Umbilical cord (tissue), 2 donors: ENCODE results near the gene KCNAB1. TPM values are rescaled to one million over a fixed set of nuclear protein-coding genes. Genes with fewer than 3 reads are reported as not detected.
A peak's percentile ranks its signal among the peaks of the same experiment; 100 is the strongest.
"Not testable (repeated sequence)": the region's sequence is repeated elsewhere in the genome, so short reads cannot be mapped to it uniquely, and the experiment has no call there.

Experiments used
- DNase-seq: peaks from one replicate; pipeline ENCODE4 v3.0.0-alpha.2; 2015; ENCODE audit warnings: low spot score
- total RNA-seq: library from RNA; depleted of rRNA; stranded (reverse); fragments of >200 nt; gene quantifications from one replicate; pipeline ENCODE4 v1.2.3, GENCODE V29; 2014; ENCODE audit warnings: low replicate concordance; ENCODE audit not compliant: insufficient read depth

The KCNAB1 gene
- total RNA-seq, 1 donor from 2014 or later, result 0.72 TPM

- DNase-seq, result no peak
Measured at GRCh38 chr3:156264771-156265170, 144.4 kb downstream of the KCNAB1 start.

GRCh38 chr3:156271508-156271907 lies 151.1 kb downstream of the KCNAB1 start:
- no peak for DNase-seq

- DNase-seq, result no peak
Measured at GRCh38 chr3:156271995-156272719, 151.8 kb downstream of the KCNAB1 start.

DNA sequence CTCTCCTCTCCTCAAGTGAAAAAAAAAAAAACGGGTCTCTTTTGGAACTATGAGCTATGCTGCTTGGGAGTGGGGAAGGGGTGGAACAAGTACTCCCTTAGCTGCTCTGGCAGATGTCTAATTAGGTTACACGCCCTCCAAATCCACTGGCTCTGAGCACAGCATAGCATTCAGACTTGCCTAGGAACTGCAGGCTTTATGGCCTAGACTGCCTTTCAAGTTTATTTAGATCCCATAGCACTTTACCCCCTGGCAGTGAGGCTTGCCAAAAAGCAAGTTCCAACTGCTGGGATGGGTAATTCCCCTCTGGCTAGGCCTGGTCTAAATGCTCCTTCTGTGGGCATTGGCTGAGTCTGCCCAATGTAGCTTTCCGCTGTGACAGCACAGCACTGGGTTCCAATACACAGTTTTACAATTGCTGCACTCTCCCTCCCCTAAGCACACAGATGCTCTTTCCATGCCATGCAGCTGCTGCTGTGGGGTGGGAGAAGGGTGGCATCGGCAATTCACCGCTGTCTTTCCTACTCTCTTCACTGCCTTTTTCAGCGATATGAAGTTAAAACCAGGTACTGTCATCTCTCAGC lies 152.8 kb downstream of the KCNAB1 start:
- peak; percentile 17 for DNase-seq

- DNase-seq, result no peak
Measured at GRCh38 chr3:156274791-156275190, 154.4 kb downstream of the KCNAB1 start.

DNA sequence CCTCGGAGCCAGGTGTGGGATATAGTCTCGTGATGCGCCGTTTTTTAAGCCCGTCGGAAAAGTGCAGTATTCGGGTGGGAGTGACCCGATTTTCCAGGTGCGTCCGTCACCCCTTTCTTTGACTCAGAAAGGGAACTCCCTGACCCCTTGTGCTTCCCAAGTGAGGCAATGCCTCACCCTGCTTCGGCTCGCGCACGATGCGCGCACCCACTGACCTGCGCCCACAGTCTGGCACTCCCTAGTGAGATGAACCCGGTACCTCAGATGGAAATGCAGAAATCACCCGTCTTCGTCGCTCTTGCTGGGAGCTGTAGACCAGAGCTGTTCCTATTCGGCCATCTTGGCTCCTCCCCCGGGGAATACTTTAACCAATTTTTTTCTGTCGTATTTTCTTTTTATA lies 164.3 kb downstream of the KCNAB1 start:
- DNase-seq, result not testable (repeated sequence)

DNA sequence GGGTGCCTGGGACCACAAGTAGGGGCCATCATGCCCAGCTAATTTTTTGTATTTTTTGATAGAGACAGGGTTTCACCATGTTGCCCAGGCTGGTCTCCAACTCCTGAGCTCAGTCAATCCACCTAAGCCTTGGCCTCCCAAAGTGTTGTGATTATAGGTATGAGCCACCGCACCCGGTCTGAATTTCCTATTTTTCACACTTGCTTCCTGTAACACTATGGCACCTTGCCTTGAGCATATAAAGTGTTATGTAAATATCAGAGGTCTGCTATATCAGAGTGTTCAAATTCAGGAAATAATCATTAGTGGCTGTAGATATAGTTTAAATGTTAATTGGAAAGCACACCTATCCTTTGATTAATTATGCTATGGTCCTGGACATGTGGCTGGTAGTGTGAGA lies 165.2 kb downstream of the KCNAB1 start:
- no peak for DNase-seq

DNA sequence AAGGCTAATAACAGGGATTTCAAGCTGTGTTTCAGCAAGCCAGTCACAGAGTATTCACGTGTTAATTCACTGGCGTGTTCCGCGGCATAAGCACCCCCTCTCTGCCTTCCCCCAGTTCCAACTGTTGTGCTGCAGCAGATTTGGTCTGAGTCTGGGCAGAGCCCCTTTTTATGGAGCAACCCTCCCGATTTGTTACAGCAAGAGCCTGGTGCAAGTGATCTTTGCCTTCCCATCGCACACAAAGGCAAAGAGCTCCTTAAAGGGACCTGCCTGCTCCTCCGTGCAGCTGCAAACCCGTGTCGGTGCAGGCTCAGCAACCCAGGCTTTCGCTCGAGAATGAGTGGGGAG lies 170.5 kb downstream of the KCNAB1 start:
- DNase-seq, result peak; percentile 57

- DNase-seq, result peak; percentile 48
Measured at GRCh38 chr3:156291272-156292123, 171.1 kb downstream of the KCNAB1 start.

DNA sequence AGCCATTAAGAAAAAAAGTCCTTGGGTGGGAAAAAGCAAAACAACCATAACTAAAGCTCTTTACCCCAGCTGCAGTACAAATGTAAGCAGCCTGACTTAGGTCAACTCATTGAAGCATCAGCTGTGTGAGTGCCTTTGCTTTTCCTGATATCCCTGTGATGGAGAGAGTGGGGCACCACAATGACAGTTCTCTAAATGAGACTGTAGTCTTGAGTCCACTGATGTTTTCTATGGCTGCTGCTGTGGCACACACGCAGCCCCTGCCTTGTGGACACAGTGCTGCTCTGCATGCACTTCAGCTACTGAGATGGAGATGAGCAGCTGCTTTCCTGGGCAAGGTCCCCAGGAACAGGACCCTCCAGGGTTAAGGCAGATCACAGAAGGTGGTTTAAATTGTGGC lies 173.2 kb downstream of the KCNAB1 start:
- no peak for DNase-seq

- DNase-seq, result no peak
Measured at GRCh38 chr3:156297582-156297981, 177.2 kb downstream of the KCNAB1 start.

- DNase-seq, result no peak
Measured at GRCh38 chr3:156298014-156298413, 177.6 kb downstream of the KCNAB1 start.

DNA sequence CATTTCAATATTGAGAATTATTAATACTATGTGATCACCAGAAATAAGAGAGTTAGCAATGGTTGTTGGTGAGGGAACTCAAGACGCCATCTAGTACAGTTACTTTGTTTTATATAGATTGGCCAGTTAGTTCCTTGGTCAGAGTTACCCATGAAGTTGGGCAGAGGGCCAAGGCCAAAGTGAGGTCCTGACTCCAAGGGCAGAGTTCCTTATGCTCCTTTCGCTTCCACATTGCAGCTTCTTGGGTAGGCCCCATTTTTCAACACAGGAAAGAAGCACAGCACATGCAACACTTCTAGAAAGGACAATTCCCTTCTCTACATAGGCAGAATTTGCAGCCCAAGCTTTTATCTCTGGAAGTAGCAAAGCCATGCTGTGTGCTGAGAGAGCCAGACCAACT lies 178.6 kb downstream of the KCNAB1 start:
- DNase-seq, result peak; percentile 53

DNA sequence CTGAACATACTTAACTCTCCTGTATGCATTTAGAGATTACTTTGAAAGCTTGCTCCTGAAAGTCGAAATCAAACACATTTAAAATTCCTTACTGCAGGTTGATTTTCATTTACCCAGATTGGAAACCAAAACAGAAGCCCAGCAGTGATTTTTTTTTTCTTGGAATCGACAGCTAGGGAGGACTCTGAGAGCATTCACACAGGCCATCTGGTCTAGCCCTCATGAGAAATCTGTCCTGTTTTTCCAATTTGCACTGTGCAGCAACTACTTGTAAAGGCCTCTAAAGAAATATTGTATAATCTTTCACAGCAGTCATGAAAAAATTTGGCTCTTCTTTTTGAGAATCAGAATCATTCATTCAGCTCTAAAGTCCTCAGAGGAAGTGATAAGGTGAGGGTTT lies 179.2 kb downstream of the KCNAB1 start:
- DNase-seq, result no peak

DNA sequence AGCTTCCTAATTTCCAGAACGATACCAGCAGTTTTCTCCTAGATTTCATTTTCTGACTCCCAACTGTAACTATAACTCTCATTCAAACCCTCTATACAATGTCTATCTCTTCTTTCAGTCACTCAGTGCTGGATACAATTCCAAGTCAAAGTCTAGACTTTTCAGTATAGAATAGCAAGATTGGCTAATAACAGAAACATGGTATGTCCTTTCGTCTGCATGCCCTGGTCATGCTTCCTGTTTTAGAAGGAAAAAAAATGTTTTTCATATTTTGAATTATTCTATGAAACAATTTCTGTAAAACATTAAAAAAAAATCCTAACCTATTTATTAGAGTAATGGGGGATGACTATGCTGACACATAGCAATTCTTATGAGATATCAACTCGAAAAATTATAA lies 180.0 kb downstream of the KCNAB1 start:
- DNase-seq, result no peak

DNA sequence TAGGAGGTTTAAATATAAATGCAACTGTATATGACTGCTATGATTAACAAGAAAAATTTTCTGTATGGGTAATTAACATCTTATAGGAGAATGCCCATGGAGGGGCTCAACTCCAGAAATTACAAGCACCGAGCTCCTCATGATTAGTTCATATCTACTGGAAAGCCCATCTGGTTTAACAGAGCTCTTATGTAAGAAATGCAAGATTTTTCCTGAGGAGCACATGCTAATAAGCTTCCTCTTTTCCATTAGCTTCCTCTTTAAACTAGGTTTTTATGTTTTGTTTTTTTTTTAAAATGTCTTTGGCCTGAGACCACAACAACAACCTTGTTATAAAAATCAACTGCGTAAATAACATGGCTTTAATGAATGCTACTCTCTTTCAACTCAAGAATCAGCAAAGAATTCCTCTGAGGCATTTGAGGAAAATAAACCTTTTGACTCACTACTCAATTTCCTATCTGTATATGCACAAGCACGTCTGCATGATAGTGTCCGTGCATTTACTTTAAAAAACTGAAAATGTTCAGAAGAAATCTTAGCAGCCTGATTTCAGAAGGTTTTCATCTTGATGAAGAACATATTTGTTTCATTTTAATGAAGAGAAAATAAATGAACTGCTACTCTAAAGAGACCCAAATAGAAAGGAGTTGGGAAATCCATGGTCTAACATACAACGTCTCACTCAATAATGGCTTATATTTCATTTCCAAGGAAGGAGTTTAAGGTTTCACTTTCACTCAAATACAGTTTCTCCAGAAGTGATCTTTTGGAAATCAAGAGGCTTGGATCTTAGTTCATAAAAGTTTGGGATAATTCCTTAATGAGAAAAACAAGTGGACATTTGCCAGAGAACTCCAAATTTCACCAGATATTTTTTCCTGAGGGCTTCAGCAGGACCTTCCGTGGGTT lies 180.8 kb downstream of the KCNAB1 start:
- DNase-seq, result peak; percentile 40

DNA sequence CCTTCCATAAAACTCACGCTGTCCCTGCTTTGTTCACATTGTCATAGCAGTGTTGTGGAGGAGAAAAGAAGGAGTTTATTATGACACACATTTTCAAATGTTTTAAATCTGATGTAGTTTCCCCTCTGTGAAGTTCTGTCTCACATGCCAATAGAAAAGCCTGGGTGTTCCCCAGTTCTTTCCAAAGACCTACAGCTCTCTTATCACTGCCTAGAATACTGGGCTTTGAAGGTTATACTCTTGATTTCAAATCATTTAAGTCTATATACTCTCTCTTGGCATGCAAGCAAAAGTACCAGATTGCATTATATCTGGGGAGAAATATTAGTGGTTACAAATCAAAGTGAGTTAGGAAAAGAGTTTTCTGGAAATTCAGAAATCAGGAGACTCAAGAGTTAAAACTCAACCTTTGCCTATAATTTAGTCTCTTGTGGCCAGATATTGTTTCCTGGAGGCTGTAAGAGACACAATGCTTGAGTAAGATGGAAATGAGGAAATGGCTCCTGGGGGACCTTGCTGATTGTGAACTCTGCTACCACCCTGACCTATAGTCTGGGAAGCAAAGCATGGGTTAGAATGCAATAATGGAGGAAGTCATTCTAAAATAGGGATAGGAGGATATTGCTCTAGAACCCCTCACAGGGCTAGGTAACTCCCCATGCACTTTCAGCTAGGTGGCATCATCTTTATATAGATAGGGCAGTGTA lies 182.8 kb downstream of the KCNAB1 start:
- DNase-seq, result peak; percentile 89

GRCh38 chr3:156304406-156304805 lies 184.0 kb downstream of the KCNAB1 start:
- no peak for DNase-seq

- DNase-seq, result no peak
Measured at GRCh38 chr3:156305672-156306071, 185.3 kb downstream of the KCNAB1 start.

DNA sequence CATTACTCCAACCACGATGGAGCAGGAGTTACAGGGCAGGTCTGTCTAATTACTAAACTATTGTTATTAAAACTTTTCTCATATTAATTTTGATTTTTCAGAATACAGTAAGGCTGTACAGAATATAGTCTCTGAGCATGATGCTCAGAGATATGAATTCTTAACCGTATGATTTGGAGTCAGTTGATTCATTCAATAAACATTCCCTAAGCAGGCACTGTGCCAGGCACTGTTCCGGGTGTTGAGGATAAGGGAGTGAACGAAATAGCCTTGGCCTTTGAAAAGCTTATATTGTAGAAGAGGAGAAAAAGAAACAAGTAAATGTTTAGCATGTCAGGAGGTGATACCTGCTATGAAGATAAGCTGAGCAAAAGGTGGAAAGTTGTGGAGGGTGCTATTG lies 187.3 kb downstream of the KCNAB1 start:
- peak; percentile 79 for DNase-seq

DNA sequence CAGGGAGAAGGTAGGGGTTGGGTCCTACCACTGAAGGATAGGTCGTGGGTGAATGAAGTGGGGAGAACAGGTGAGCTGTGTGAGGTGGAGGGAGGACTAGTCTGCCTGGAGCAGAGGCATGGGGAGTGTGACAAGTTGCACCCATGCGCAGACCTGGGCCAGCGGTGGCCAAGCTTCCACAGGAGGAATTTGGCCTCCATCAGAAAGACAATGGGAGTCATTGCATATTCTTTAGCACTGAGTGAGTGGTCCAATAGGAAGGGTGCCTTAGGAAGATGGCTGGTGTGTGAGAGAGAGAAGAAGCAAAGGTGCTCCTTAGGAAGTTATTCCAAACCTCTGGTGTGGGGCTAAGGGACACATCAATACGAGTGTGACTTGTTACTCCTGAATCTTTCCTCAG lies 191.1 kb downstream of the KCNAB1 start:
- no peak for DNase-seq
